Karpas-422 (cell line): ENCODE measurements around the gene SCAI. TPM values are rescaled to one million over a fixed set of nuclear protein-coding genes. Genes with fewer than 3 reads are reported as not detected.
"Not testable (repeated sequence)": the region's sequence is repeated elsewhere in the genome, so short reads cannot be mapped to it uniquely, and the experiment has no call there.

Experiments used
- DNase-seq: peaks from one replicate; pipeline ENCODE4 v3.0.0-alpha.2; 2015
- H2AFZ ChIP-seq: fragments of 200-600 bp; sonication (generic); 2 replicates; pipeline ENCODE4 v1.6.1; 2014; ENCODE audit warnings: antibody characterized with exemption, low read length, mixed read lengths
- H3K27ac ChIP-seq: fragments of 200-600 bp; sonication (generic); 2 replicates; pipeline ENCODE4 v1.5.1; 2014; ENCODE audit warnings: mild to moderate bottlenecking, low read length, moderate library complexity
- H3K27me3 ChIP-seq: fragments of 200-600 bp; sonication (generic); 2 replicates; pipeline ENCODE4 v1.6.1; 2014; ENCODE audit warnings: low read length, mixed read lengths
- H3K36me3 ChIP-seq: fragments of 200-600 bp; sonication (generic); 2 replicates; pipeline ENCODE4 v1.6.1; 2014; ENCODE audit warnings: low read length, mixed read lengths; ENCODE audit not compliant: insufficient read depth
- H3K4me1 ChIP-seq: fragments of 200-600 bp; sonication (generic); 2 replicates; pipeline ENCODE4 v1.6.1; 2014; ENCODE audit warnings: mild to moderate bottlenecking, low read length, mixed read lengths
- H3K4me2 ChIP-seq: fragments of 200-600 bp; sonication (generic); 2 replicates; pipeline ENCODE4 v1.6.1; 2014; ENCODE audit warnings: low read length, low read depth, mild to moderate bottlenecking; ENCODE audit not compliant: poor library complexity, severe bottlenecking
- H3K4me3 ChIP-seq: fragments of 200-600 bp; sonication (generic); 2 replicates; pipeline ENCODE4 v1.5.1; 2014; ENCODE audit warnings: mild to moderate bottlenecking, antibody characterized with exemption, low read length, mixed read lengths
- H3K79me2 ChIP-seq: fragments of 200-600 bp; sonication (generic); 2 replicates; pipeline ENCODE4 v1.6.1; 2014; ENCODE audit warnings: mild to moderate bottlenecking, low read length, mixed read lengths
- H3K9ac ChIP-seq: fragments of 200-600 bp; sonication (generic); 2 replicates; pipeline ENCODE4 v1.6.0; 2014; ENCODE audit warnings: low read length
- H3K9me2 ChIP-seq: fragments of 200-600 bp; sonication (generic), shearing (Covaris generic); replicated peaks from 2 replicates; pipeline ENCODE4 v1.6.0; 2014; ENCODE audit warnings: mild to moderate bottlenecking, low read length, moderate library complexity; ENCODE audit not compliant: insufficient read depth
- H3K9me3 ChIP-seq: fragments of 300-700, 200-600 bp; sonication (generic); 2 replicates; pipeline ENCODE4 v1.6.1; 2014; ENCODE audit warnings: low read length, mixed read lengths
- H4K20me1 ChIP-seq: fragments of 200-600 bp; sonication (generic); 2 replicates; pipeline ENCODE4 v1.6.1; 2014; ENCODE audit warnings: mild to moderate bottlenecking, antibody characterized with exemption, low read length, low read depth; ENCODE audit not compliant: insufficient read depth
- total RNA-seq: library from RNA; depleted of rRNA; stranded (reverse); fragments of >200 nt; shearing (Covaris generic); gene quantifications from 2 replicates; pipeline ENCODE4 v1.2.3, GENCODE V29; 2014; ENCODE audit warnings: low replicate concordance

SCAI gene
- total RNA-seq, 1 experiment from 2014 or later: 35.3 TPM

DNA sequence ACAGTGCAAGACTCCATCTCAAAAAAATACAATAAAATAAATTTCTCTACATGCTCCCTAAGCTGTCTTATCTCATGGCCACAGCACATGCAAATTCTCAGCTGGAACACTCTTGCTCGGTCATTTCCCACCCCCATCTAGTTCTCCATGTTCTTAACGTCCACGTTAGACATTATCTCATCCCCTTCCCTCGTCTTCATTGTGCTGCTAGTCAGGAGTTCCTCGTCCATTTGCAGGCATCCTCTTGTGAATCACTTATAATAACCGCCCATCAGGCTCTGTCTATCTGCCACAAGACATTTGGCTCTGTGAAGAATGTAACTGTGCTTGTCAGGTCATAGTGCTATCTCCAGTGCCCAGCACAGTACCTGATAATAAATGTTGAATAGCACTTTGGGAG is 169.5 kb downstream of the SCAI start:
- no peak for DNase-seq
- no peaks in the 10 kb centered on the region for H3K4me1 ChIP-seq
- no peak overlapping the region for H2AFZ ChIP-seq
- H3K36me3 ChIP-seq: peaks cover 16% of the 10 kb centered on the region; the same call in 1 of the 2 replicates
- no peaks in the 10 kb centered on the region for H3K9me2 ChIP-seq
- no peak overlapping the region for H3K4me2 ChIP-seq
- H3K9ac ChIP-seq: no peak overlapping the region
- no peak overlapping the region for H3K4me3 ChIP-seq
- no peaks in the 10 kb centered on the region for H4K20me1 ChIP-seq
- no peaks in the 10 kb centered on the region for H3K79me2 ChIP-seq
- H3K27me3 ChIP-seq: no peaks in the 10 kb centered on the region
- no peaks in the 10 kb centered on the region for H3K9me3 ChIP-seq
- H3K27ac ChIP-seq: no peak overlapping the region

DNA sequence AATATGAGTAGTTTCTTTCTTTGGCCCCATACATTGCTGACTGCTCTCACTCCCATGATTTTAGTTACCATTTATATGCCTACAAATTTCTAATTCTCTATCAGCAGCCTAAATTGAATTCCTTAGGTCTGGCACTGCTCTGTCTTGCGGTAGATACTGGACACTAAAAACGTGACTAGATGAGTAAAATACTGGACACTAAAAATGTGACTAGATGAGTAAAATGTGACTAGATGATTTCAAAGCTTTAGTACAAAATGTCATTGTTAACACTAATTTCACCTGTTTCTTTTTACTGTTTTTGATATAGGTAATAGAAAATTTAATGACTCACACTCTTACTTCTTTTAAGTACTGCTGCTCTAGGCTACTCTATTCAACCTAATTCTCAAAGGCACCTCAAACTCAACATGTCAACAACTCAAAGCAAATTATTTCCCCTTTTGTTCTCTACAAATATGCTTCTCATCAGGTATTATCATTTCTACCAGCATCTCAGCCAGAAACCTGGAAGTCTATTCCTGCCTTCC is 171.0 kb downstream of the SCAI start:
- H3K36me3 ChIP-seq: peaks cover 16% of the 10 kb centered on the region; the same call in 1 of the 2 replicates
- no peak overlapping the region for H3K4me3 ChIP-seq
- H3K9ac ChIP-seq: no peak overlapping the region
- no peaks in the 10 kb centered on the region for H3K4me1 ChIP-seq
- H4K20me1 ChIP-seq: no peaks in the 10 kb centered on the region
- no peaks in the 10 kb centered on the region for H3K79me2 ChIP-seq
- no peak overlapping the region for H2AFZ ChIP-seq
- DNase-seq: no peak
- H3K27ac ChIP-seq: no peak overlapping the region
- H3K9me2 ChIP-seq: no peaks in the 10 kb centered on the region
- no peaks in the 10 kb centered on the region for H3K27me3 ChIP-seq
- H3K9me3 ChIP-seq: no peaks in the 10 kb centered on the region
- H3K4me2 ChIP-seq: no peak overlapping the region

DNA sequence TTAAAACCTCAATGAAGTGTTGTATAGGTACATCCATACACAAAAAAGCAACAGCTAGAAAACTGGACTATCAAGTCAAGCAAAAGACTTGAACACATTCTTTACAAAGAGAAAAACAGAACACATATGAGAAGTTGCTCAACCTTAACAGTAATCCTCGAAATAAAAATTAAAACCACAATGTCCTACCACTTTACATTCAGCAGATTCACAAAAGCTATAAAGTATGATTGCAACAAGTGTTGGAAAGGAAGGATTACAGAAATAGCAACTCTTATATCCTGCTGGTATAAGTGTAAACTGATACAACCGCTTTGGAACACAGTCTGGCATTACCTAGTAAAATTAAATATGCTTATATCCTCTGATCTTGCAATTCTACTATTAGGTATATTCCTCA is 173.9 kb downstream of the SCAI start:
- no peak for DNase-seq
- H3K79me2 ChIP-seq: no peaks in the 10 kb centered on the region
- H3K9me3 ChIP-seq: no peaks in the 10 kb centered on the region
- no peaks in the 10 kb centered on the region for H3K9me2 ChIP-seq
- no peaks in the 10 kb centered on the region for H3K27me3 ChIP-seq
- no peak overlapping the region for H3K4me2 ChIP-seq
- H3K9ac ChIP-seq: no peak overlapping the region
- no peaks in the 10 kb centered on the region for H4K20me1 ChIP-seq
- peaks cover 5% of the 10 kb centered on the region for H3K4me1 ChIP-seq
- no peak overlapping the region for H2AFZ ChIP-seq
- H3K27ac ChIP-seq: no peak overlapping the region
- H3K4me3 ChIP-seq: no peak overlapping the region
- peaks cover 11% of the 10 kb centered on the region; the same call in 1 of the 2 replicates for H3K36me3 ChIP-seq

DNA sequence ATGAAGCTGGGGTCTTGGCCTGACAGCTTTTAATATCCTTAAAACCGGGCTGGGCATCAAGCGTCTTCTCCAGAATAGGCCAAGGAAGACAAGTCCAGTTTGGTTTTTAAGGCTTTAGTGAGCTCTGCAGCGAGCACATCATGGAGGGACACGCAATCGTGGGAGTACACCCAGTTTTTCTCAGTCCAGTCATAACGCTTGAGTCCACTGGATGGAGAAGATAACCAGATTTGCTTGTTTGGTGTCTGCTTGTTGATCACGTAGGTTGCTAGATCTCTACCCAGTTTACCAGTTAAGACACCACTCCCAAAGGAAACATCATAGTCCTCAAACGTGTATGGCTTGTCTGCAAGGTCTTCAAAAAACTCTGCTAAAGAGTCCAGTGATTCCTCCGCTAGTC is 175.1 kb downstream of the SCAI start:
- no peak overlapping the region for H3K4me2 ChIP-seq
- DNase-seq: no peak
- peaks cover 16% of the 10 kb centered on the region for H3K4me1 ChIP-seq
- no peak overlapping the region for H2AFZ ChIP-seq
- H4K20me1 ChIP-seq: no peaks in the 10 kb centered on the region
- H3K4me3 ChIP-seq: no peak overlapping the region
- H3K27me3 ChIP-seq: no peaks in the 10 kb centered on the region
- no peaks in the 10 kb centered on the region for H3K79me2 ChIP-seq
- H3K36me3 ChIP-seq: peaks cover 5% of the 10 kb centered on the region; the same call in 1 of the 2 replicates
- no peak overlapping the region for H3K9ac ChIP-seq
- H3K9me2 ChIP-seq: no peaks in the 10 kb centered on the region
- H3K27ac ChIP-seq: no peak overlapping the region
- no peaks in the 10 kb centered on the region for H3K9me3 ChIP-seq

DNA sequence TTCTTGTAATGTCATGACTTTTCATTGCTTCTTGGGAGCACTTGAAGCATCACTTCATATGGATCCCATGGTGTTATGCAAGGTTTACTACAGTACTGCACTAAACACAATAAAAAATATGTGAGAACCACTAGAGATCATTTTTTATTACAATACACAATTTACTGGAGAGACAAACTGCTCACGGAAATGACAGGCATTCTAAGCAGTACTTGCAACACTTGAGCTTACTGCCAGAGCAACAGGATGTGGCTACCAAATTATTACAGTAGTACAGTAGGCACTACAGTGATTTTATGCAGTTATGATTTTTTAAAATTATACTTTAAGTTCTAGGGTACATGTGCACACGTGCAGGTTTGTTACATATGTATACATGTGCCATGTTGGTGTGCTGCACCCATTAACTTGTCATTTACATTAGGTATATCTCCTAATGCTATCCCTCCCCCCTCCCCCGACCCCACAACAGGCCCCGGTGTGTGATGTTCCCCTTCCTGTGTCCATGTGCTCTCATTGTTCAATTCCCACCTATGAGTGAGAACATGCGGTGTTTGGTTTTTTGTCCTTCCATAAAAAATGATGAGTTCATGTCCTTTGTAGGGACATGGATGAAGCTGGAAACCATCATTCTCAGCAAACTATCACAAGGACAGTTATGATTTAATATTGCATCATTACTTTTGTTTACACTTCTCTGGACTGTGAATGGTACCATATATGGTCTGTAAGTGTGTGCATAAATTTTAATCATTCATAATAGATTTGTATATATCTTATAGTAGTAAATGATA is 177.4 kb downstream of the SCAI start:
- H3K79me2 ChIP-seq, H4K20me1 ChIP-seq, H3K9me2 ChIP-seq, H2AFZ ChIP-seq, H3K36me3 ChIP-seq, H3K9ac ChIP-seq, H3K4me2 ChIP-seq, DNase-seq, H3K27me3 ChIP-seq, H3K4me3 ChIP-seq, H3K9me3 ChIP-seq: not testable (repeated sequence)
- H3K27ac ChIP-seq: peak overlapping the region; percentile 43; the same call in 1 of the 2 replicates
- peaks cover 16% of the 10 kb centered on the region for H3K4me1 ChIP-seq

DNA sequence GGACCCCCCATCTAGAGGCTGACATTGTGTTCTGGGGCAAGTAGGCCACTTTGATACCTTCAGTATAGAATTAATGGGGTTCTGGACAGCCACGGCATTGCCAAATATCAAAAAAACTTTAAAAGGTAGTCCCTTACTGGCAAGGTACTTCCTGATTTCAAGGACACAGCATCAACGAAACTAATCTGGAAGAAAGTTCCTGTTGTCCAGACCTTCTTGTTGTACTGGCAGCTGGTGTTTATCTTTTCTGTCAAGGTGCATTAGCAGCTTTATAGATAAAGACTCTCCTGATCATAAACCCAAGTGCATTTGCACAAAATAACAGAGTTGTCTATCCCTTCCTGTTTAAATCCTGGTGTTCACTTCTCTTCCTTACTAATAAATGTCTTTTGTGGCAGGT is 178.7 kb downstream of the SCAI start:
- DNase-seq: peak; percentile 53
- Histone ChIP-seq H4K20me1 (no peaks in the 10 kb centered on the region), H3K27me3 (no peaks in the 10 kb centered on the region), H3K4me2 (peak overlapping the region; percentile 45), H3K27ac (peak overlapping the region; percentile 69), H3K9me3 (no peaks in the 10 kb centered on the region), H3K4me3 (no peak overlapping the region), H3K79me2 (no peaks in the 10 kb centered on the region), H3K9me2 (no peaks in the 10 kb centered on the region), H3K9ac (no peak overlapping the region), H3K36me3 (peaks cover 7% of the 10 kb centered on the region; the same call in 1 of the 2 replicates), H3K4me1 (peaks cover 16% of the 10 kb centered on the region), H2AFZ (peak overlapping the region; percentile 67; the same call in 1 of the 2 replicates)

DNA sequence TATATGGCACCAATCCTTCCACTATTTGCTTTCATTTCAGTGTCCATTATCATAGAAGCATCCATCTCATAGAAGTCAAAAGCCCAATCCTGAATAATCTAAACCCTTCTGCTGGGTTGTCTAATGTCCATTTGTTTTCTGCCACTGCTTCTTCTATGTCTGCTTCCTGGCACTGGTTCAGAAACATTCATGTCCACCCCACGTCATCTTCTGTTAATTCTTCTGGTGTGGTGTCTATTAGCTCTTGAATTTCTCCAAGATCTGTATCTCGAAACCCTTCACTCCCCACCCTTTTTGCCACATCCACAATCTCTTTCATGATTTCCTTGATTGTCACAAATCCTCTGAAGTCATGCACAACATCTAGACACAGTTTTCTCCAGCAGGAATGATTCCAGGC is 179.3 kb downstream of the SCAI start:
- Histone ChIP-seq H3K9me3 (no peaks in the 10 kb centered on the region), H3K4me1 (peaks cover 16% of the 10 kb centered on the region), H3K9ac (peak overlapping the region; percentile 7; the same call in 1 of the 2 replicates), H3K27ac (peak overlapping the region; percentile 69), H3K9me2 (no peaks in the 10 kb centered on the region), H3K79me2 (no peaks in the 10 kb centered on the region), H4K20me1 (no peaks in the 10 kb centered on the region), H3K27me3 (no peaks in the 10 kb centered on the region), H3K4me2 (peak overlapping the region; percentile 45), H2AFZ (peak overlapping the region; percentile 67), H3K36me3 (peaks cover 7% of the 10 kb centered on the region; the same call in 1 of the 2 replicates), H3K4me3 (no peak overlapping the region; the same call in 1 of the 2 replicates)
- no peak for DNase-seq

DNA sequence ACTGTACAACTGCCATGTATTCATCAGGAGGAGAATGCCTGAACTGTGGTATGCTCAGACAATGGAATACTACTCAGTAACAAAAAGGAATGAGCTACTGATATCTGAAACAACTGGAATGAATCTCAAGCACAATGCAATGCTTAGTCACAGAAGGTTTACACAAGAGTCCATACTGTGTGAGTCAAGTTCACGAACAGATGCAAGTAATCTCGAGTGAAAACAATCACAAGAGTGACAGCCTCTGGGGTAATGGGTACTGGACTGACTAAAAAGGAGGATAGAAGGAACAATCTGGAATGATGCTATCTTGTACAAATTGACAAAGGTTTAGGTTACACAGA is 182.9 kb downstream of the SCAI start:
- no peak overlapping the region for H3K4me2 ChIP-seq
- no peaks in the 10 kb centered on the region for H3K27me3 ChIP-seq
- H3K4me1 ChIP-seq: peaks cover 16% of the 10 kb centered on the region
- no peak overlapping the region for H3K9ac ChIP-seq
- H3K9me2 ChIP-seq: no peaks in the 10 kb centered on the region
- H3K4me3 ChIP-seq: no peak overlapping the region
- H2AFZ ChIP-seq: no peak overlapping the region
- no peak for DNase-seq
- no peaks in the 10 kb centered on the region for H3K9me3 ChIP-seq
- peaks cover 7% of the 10 kb centered on the region; the same call in 1 of the 2 replicates for H3K36me3 ChIP-seq
- H3K27ac ChIP-seq: no peak overlapping the region
- H4K20me1 ChIP-seq: no peaks in the 10 kb centered on the region
- H3K79me2 ChIP-seq: no peaks in the 10 kb centered on the region
